Stimulated activated naive B cell treated with anti-CD40 and anti-IgM and Interleukin-4, amounts not matched to agents 10 μg/mL and 1 μg/mL and 100 μg/mL, for 72 hours (primary cell): ENCODE data around the gene AZIN2.

Experiments used
- ATAC-seq, 2 donors: fragments of 150-1000 bp; cut with Tn5 transposase; replicated peaks; 2 replicates each; pipeline ENCODE4 v1.10.0; 2021; ENCODE audit warnings: moderate library complexity in 1 of 2
- DNase-seq: peaks from one replicate; pipeline ENCODE4 v3.0.0; 2021
- H3K27ac Mint-ChIP-seq: one replicate; pipeline ENCODE4 v1.8.0; 2022; ENCODE audit warnings: mild to moderate bottlenecking, mixed read lengths
- H3K27me3 Mint-ChIP-seq, 2 donors: one replicate each; pipeline ENCODE4 v1.8.0; 2022; ENCODE audit warnings: mixed read lengths in 2 of 2
- H3K36me3 Mint-ChIP-seq, 2 donors: one replicate each; pipeline ENCODE4 v1.8.0; 2022; ENCODE audit warnings: mixed read lengths in 2 of 2, mild to moderate bottlenecking in 1 of 2
- H3K4me1 Mint-ChIP-seq, 2 donors: one replicate each; pipeline ENCODE4 v1.8.0; 2022; ENCODE audit warnings: mixed read lengths in 2 of 2, mild to moderate bottlenecking in 1 of 2
- H3K4me3 Mint-ChIP-seq, 2 donors: one replicate each; pipeline ENCODE4 v1.8.0; 2022; ENCODE audit warnings: mild to moderate bottlenecking in 2 of 2, mixed read lengths in 2 of 2, moderate library complexity in 1 of 2
- H3K9me3 Mint-ChIP-seq, 2 donors: one replicate each; pipeline ENCODE4 v1.8.0; 2022; ENCODE audit warnings: mixed read lengths in 2 of 2, mild to moderate bottlenecking in 1 of 2

AZIN2 gene

DNA sequence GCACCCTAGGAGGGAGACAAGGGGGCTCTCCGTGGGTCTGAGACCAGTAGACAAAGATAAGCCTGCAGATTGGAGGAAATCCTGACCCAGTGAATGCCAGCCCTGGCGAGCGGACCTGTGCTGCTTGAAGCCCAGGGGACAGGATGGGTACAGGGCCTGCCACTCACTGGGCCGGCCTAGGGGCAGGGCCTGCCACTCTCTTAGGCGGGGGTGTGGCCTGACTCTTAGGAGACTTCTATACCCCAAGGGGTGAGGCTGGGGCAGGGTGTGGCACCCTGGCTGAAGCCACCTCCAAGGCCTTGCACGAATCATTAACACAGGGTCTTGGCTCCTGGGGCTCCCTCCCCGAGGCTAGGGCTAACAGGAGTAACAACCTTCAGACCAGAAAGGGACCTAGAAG is 70.2 kb downstream of the AZIN2 start:
- DNase-seq (no peak), ATAC-seq (peak in 1 of 2 donors; percentile 34)
- Mint-ChIP-seq H3K27me3 (no peaks in the 10 kb centered on the region), H3K36me3 (peaks cover 4 to 24% of the 10 kb centered on the region in 2 donors), H3K4me1 (peaks cover 5 to 6% of the 10 kb centered on the region in 2 donors), H3K4me3 (no peak overlapping the region), H3K27ac (no peak overlapping the region), H3K9me3 (no peaks in the 10 kb centered on the region)

GRCh38 chr1:33152685-33153432 is 71.9 kb downstream of the AZIN2 start:
- no peaks in the 10 kb centered on the region for H3K27me3 Mint-ChIP-seq
- DNase-seq, result no peak
- no peak overlapping the region for H3K27ac Mint-ChIP-seq
- H3K9me3 Mint-ChIP-seq, result no peaks in the 10 kb centered on the region
- peaks cover 5 to 6% of the 10 kb centered on the region in 2 donors for H3K4me1 Mint-ChIP-seq
- H3K4me3 Mint-ChIP-seq, result no peak overlapping the region
- peaks cover 3 to 20% of the 10 kb centered on the region in 2 donors for H3K36me3 Mint-ChIP-seq
- ATAC-seq, result peak; percentile 29 to 54

- Mint-ChIP-seq H3K9me3 (no peaks in the 10 kb centered on the region), H3K27me3 (no peaks in the 10 kb centered on the region), H3K36me3 (peaks cover 8 to 20% of the 10 kb centered on the region in 2 donors), H3K27ac (no peak overlapping the region), H3K4me3 (no peak overlapping the region), H3K4me1 (peaks cover 5 to 6% of the 10 kb centered on the region in 2 donors)
- ATAC-seq (no peak), DNase-seq (no peak)
These were observed 72.7 kb downstream of the AZIN2 start for GRCh38 chr1:33153650-33154049.

- Mint-ChIP-seq H3K27ac (no peak overlapping the region), H3K36me3 (peaks cover 12 to 26% of the 10 kb centered on the region in 2 donors), H3K27me3 (no peaks in the 10 kb centered on the region), H3K4me1 (peaks cover 0 to 5% of the 10 kb centered on the region in 2 donors), H3K9me3 (no peaks in the 10 kb centered on the region), H3K4me3 (no peak overlapping the region)
- no peak for DNase-seq
- ATAC-seq, result no peak
These were observed 75.1 kb downstream of the AZIN2 start for GRCh38 chr1:33155877-33156538.

DNA sequence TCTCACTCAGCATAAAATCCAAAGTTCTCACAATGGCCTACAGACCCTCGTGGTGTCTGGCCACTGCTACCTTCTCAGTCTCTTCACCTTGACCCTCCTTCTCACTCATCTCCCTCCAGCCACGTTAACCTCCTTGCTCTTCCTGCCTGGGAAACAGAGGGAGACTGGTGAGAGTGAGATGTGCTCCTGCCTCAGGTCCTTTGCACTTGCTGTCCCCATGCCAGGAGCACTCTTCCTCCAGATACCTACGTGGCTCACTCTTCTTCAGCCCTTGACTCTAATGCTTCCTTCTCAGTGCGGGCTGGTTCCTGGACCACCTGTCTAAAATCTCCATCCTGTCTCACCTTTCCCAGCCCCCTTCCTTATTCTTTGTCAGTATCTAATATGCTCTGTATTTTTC is 76.2 kb downstream of the AZIN2 start:
- ATAC-seq (no peak), DNase-seq (no peak)
- no peaks in the 10 kb centered on the region for H3K9me3 Mint-ChIP-seq
- H3K36me3 Mint-ChIP-seq, result peaks cover 12 to 31% of the 10 kb centered on the region in 2 donors
- peaks cover 0 to 5% of the 10 kb centered on the region in 2 donors for H3K4me1 Mint-ChIP-seq
- no peak overlapping the region for H3K4me3 Mint-ChIP-seq
- H3K27me3 Mint-ChIP-seq, result no peaks in the 10 kb centered on the region
- no peak overlapping the region for H3K27ac Mint-ChIP-seq

- H3K36me3 Mint-ChIP-seq, result peaks cover 12 to 35% of the 10 kb centered on the region in 2 donors
These were observed 77.4 kb downstream of the AZIN2 start for GRCh38 chr1:33158366-33158765.

GRCh38 chr1:33159577-33159976 is 78.6 kb downstream of the AZIN2 start:
- H3K9me3 Mint-ChIP-seq, result no peaks in the 10 kb centered on the region
- peaks cover 15 to 36% of the 10 kb centered on the region in 2 donors for H3K36me3 Mint-ChIP-seq
- H3K27ac Mint-ChIP-seq, result no peak overlapping the region
- ATAC-seq (no peak), DNase-seq (no peak)
- no peak overlapping the region for H3K4me3 Mint-ChIP-seq
- H3K27me3 Mint-ChIP-seq, result no peaks in the 10 kb centered on the region
- H3K4me1 Mint-ChIP-seq, result no peaks in the 10 kb centered on the region

More at GRCh38 chr1:33158366-33158765, 77.4 kb downstream of the AZIN2 start:
- H3K27ac Mint-ChIP-seq, result no peak overlapping the region
- no peaks in the 10 kb centered on the region for H3K9me3 Mint-ChIP-seq
- H3K27me3 Mint-ChIP-seq, result no peaks in the 10 kb centered on the region
- DNase-seq (no peak), ATAC-seq (no peak)
- no peak overlapping the region for H3K4me3 Mint-ChIP-seq
- no peaks in the 10 kb centered on the region for H3K4me1 Mint-ChIP-seq

DNA sequence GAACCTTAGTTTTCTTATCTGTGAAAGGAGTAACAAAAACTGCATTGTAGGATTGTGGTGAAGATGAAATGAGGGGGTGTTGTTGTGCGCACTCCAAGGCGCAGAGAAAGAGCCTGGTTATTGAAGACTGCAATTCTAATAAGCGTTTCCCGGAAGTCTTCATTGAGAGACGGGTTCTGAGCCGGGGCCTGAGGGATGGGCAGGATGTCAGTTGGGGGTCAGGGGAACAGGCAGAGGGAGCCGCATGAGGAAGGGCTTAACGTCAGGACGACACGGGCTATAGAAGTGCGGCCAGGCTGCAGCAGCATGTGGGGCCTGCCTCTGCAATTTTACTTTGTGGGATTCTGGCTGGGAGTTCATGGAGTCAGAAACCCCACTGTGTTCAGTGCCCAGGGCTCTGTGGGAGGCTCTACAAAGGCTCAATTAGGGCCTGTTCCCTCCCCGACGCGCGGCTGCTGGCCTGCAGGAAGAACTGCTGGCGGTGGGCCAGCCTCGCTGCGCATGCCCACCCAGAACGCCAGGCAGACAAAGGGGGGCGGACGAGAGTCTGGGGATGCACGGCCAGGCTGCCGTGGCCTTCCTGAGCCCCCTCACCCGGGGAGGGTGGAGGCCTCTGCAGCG is 80.2 kb downstream of the AZIN2 start:
- H3K27me3 Mint-ChIP-seq, result no peaks in the 10 kb centered on the region
- no peaks in the 10 kb centered on the region for H3K4me1 Mint-ChIP-seq
- no peak for ATAC-seq
- no peak overlapping the region for H3K4me3 Mint-ChIP-seq
- peaks cover 21 to 33% of the 10 kb centered on the region in 2 donors for H3K36me3 Mint-ChIP-seq
- no peak for DNase-seq
- H3K9me3 Mint-ChIP-seq, result no peaks in the 10 kb centered on the region
- no peak overlapping the region for H3K27ac Mint-ChIP-seq

DNA sequence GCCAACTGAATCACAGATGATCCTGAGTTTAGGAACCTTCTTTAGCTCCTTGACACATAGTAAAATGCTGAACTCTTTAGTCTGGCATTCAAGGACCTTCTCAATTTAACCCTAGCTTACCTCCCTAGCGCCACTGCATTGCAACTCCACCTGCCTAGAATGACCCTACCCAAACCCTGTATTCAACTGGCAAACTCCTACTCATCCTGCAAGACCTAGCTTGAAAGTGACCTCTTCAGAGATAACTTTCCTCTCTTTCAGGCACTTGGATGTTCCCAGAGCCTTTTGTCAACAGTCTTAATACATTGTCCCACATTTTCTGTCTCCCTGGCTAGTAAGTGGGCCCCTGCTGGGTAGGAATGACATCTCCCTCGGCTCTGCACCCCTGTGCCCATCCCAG is 81.2 kb downstream of the AZIN2 start:
- Mint-ChIP-seq H3K36me3 (peaks cover 21 to 33% of the 10 kb centered on the region in 2 donors), H3K27ac (no peak overlapping the region), H3K4me1 (no peaks in the 10 kb centered on the region), H3K4me3 (no peak overlapping the region), H3K27me3 (no peaks in the 10 kb centered on the region), H3K9me3 (no peaks in the 10 kb centered on the region)
- ATAC-seq (no peak), DNase-seq (no peak)

- no peaks in the 10 kb centered on the region for H3K27me3 Mint-ChIP-seq
- no peak overlapping the region for H3K4me3 Mint-ChIP-seq
- H3K4me1 Mint-ChIP-seq, result no peaks in the 10 kb centered on the region
- ATAC-seq, result no peak
- H3K9me3 Mint-ChIP-seq, result no peaks in the 10 kb centered on the region
- DNase-seq, result no peak
- H3K36me3 Mint-ChIP-seq, result peaks cover 21 to 40% of the 10 kb centered on the region in 2 donors
- no peak overlapping the region for H3K27ac Mint-ChIP-seq
These were observed 82.9 kb downstream of the AZIN2 start for GRCh38 chr1:33163621-33164519.

DNA sequence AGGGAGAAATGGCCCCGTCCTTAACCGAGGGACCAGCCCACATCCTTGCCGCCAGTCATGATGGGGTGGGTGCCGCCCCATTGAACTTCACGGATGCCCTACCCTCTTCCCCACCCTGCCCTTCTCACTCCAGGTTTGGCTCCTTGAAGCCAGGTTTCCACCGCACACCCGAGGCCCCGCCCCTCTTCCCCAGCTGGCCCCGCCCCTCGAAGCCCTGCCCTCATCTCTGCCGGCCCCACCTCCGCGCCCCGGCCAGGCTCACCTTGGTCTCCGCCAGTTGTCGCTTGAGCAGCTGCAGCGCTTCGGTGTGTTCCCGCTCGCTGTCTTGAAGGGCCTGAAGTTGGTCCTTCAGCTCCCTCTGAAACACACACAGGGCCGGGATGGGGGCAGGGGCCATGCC is 84.3 kb downstream of the AZIN2 start:
- H3K27me3 Mint-ChIP-seq, result no peaks in the 10 kb centered on the region
- no peak overlapping the region for H3K27ac Mint-ChIP-seq
- no peak for DNase-seq
- no peaks in the 10 kb centered on the region for H3K9me3 Mint-ChIP-seq
- H3K36me3 Mint-ChIP-seq, result peaks cover 20 to 39% of the 10 kb centered on the region in 2 donors
- H3K4me3 Mint-ChIP-seq, result no peak overlapping the region
- ATAC-seq, result no peak
- H3K4me1 Mint-ChIP-seq, result no peaks in the 10 kb centered on the region

DNA sequence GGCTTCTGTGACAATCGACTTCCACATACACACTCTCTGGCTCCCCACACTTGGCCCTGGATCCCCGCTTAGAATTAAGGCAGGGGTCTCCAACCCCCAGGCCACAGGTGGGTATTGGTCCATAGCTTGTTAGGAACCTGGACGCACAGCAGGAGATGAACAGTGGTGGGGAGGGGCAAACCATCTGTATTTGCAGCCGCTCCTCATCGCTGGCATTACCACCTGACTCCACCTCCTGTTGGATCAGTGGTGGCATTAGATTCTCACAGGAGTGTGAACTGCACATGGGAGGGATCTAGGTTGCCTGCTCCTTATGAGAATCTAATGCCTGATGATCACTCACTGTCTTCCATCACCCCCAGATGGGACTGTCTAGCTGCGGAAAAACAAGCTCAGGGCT is 84.9 kb downstream of the AZIN2 start:
- peaks cover 0 to 2% of the 10 kb centered on the region in 2 donors for H3K4me1 Mint-ChIP-seq
- no peak overlapping the region for H3K4me3 Mint-ChIP-seq
- no peaks in the 10 kb centered on the region for H3K27me3 Mint-ChIP-seq
- ATAC-seq, result no peak
- no peaks in the 10 kb centered on the region for H3K9me3 Mint-ChIP-seq
- H3K27ac Mint-ChIP-seq, result peak overlapping the region; percentile 70
- no peak for DNase-seq
- peaks cover 22 to 39% of the 10 kb centered on the region in 2 donors for H3K36me3 Mint-ChIP-seq

DNA sequence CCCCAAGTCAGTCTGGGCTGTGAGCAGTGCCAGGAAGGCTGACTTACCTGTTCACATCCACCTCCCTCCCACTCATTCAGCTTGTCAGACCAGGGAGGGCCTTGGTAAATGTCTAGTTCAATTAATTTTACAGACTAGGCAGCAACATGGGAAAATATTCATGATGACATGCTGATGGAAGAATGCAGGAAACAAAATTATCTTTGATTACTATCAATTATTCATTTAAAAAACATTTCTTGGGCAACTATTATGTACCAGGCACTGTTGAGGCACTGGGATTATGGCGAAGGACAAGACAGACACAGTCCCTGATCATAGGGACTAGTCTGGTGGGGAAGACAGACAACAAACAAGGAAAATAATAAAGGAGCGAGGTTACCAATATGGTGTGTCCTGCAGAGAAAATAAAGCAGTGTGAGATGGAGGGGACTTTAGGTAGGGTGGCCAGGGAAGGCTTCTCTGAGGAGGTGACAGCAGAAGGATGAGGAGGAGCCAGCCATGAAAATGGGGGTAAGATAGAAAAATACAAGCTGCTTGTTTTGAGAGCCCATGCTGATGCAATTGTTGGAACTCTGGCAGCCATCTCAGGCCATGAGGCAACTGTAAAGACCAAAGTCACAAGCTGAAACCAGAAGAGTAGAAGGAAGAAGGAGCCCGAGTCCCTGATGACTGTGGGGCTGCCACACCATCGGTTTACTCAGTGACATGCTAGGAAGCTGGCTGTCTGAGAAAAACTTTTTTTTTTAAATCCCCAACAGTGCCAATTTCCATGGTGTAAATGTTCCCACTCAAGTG is 86.9 kb downstream of the AZIN2 start:
- Mint-ChIP-seq H3K27ac (no peak overlapping the region), H3K4me1 (peaks cover 7 to 11% of the 10 kb centered on the region in 2 donors), H3K9me3 (no peaks in the 10 kb centered on the region), H3K36me3 (peaks cover 22 to 31% of the 10 kb centered on the region in 2 donors), H3K27me3 (no peaks in the 10 kb centered on the region), H3K4me3 (no peak overlapping the region)
- ATAC-seq (no peak), DNase-seq (no peak)
